ENCODE results near the gene GALR3. TPM values are rescaled to one million over a fixed set of nuclear protein-coding genes. Genes with fewer than 3 reads are reported as not detected.

The GALR3 gene
- polyA plus RNA-seq, 1 donor from 2014 or later = not detected

DNA sequence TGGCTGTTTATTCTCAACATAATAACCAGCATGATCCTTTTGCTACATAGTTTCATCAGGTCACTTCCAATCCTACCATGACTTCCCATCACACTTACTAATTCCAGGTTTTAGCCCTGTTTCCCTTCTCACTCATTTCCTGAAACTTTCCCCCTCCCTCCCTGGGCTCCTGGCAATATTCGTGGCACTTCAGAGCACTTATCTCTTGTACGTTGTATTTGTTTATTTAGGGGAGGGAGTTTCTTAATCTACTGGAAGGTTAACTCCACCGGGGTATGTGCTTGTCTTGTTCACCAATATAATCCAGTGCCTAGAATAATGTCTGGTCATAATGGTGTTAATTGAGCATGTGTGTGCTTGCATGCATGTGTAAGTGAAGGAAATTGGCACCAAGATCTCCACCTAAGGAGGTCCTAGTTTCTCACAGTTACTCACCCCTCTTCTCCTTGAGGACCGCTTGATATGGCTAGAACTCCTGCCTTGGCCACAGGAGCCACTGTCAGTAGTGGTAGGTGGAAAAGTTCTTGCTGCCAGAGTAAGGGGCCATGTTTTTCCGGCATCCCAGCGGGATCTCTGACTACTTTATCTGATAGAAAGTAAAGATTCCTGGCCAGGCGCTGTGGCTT is 37.7 kb downstream of the GALR3 start:
- H3K27me3 Mint-ChIP-seq = no peaks in the 10 kb centered on the region
- peaks cover 2% of the 10 kb centered on the region for H3K36me3 Mint-ChIP-seq
- peaks cover 0 to 5% (median 2%) of the 10 kb centered on the region in 3 donors for H3K4me1 Mint-ChIP-seq
- no peaks in the 10 kb centered on the region for H3K9me3 Mint-ChIP-seq
- no peak overlapping the region for H3K27ac Mint-ChIP-seq
- H3K4me3 Mint-ChIP-seq = no peak overlapping the region

DNA sequence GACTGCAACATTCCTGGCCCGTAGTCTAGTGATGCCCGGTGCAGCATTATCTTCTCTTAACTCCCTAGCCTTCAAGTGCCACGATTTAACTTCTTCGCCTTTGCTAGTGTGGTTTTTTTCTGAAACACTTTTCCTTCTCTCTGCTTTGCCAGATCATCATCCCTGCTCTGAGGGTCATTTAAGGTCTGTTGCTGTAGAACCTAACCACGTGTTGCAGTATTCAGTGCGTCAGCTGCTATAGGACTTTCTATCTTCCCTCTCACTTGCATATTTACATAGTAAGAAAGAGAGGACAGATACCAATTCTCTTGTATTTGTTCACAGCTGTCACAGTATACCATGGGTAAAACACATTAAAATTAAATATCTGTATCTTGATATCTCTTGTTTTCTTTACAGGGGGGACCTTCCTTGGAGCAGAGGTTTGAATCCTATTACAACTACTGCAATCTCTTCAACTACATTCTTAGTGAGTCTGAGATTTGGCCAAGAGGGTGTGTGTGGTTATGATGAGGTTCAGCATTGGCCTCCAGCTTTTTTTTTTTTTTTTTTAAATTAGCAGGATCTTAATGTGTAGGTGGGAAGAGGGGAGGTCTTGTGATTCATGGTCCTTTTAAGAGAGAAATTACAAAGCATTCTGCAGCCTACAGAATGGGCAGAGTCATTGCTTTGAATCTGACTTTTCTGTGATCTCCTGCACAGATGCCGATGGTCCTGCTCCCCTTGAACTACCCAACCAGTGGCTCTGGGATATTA is 39.6 kb downstream of the GALR3 start:
- Mint-ChIP-seq H3K9me3 (no peaks in the 10 kb centered on the region), H3K27ac (no peak overlapping the region), H3K4me1 (peaks cover 0 to 5% (median 2%) of the 10 kb centered on the region in 3 donors), H3K27me3 (no peaks in the 10 kb centered on the region), H3K36me3 (peaks cover 2% of the 10 kb centered on the region), H3K4me3 (no peak overlapping the region)

DNA sequence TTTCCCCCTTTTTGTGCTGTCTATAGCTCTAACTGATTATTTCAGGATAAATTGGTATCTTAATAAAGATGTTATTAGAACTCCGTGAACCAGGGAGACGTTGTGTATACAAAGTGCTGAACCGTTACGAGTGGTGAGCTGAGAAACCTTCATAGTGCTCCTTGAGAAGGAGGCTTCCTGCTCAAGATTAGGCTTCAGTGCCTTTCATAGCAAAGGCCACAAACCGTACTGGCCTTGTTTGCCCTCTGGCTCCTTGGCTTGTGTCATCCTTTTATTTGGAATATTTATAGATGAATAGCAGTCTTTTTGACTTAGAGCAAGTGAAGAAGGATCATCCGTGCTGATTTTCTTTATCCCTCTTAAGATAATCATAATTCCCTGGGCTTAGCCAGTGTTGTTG is 42.3 kb downstream of the GALR3 start:
- Mint-ChIP-seq H3K27ac (no peak overlapping the region), H3K27me3 (no peaks in the 10 kb centered on the region), H3K4me1 (peaks cover 0 to 5% (median 2%) of the 10 kb centered on the region in 3 donors), H3K9me3 (no peaks in the 10 kb centered on the region), H3K4me3 (no peak overlapping the region), H3K36me3 (peaks cover 2% of the 10 kb centered on the region)

DNA sequence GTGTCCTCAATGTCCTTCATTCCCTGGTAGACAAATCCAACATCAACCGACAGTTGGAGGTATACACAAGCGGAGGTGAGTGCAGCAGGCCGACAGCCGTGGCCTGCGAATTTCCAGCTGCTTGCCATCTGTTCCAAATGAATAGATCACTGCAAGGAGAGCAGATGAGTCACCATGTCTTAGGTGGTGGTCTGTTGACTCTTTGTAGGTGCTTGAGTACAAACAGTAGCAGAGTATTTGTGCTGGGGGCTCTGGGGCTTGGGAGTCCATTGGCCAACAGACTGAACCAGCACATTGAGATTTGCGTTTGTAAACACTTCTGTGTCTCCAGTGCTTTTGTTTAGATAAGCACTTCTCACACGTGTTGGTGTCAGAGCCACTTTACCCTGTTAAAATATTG is 47.1 kb downstream of the GALR3 start:
- Mint-ChIP-seq H3K4me1 (no peaks in the 10 kb centered on the region), H3K27ac (no peak overlapping the region), H3K4me3 (no peak overlapping the region), H3K9me3 (no peaks in the 10 kb centered on the region), H3K36me3 (peaks cover 2% of the 10 kb centered on the region), H3K27me3 (no peaks in the 10 kb centered on the region)

Other genes with a start within 250 kb of the GALR3 start
- gene LGALS2, start 243.3 kb upstream of the GALR3 start, polyA plus RNA-seq = 0.63 TPM
- gene GGA1, start 214.5 kb upstream of the GALR3 start, polyA plus RNA-seq = 31.3 TPM
- 14.7 TPM for gene SH3BP1, start 183.7 kb upstream of the GALR3 start, polyA plus RNA-seq
- 2.4 TPM for gene PDXP, start 164.7 kb upstream of the GALR3 start, polyA plus RNA-seq
- gene LGALS1, start 147.7 kb upstream of the GALR3 start, polyA plus RNA-seq = 314 TPM
- 47.0 TPM for gene NOL12, start 137.0 kb upstream of the GALR3 start, polyA plus RNA-seq
- gene TRIOBP, start 126.3 kb upstream of the GALR3 start, polyA plus RNA-seq = 16.1 TPM
- gene GCAT, start 15.4 kb upstream of the GALR3 start, polyA plus RNA-seq = 0.51 TPM
- 11.3 TPM for gene ANKRD54, start 21.0 kb downstream of the GALR3 start, polyA plus RNA-seq
- 344 TPM for gene EIF3L, start 26.0 kb downstream of the GALR3 start, polyA plus RNA-seq
- 4.7 TPM for gene MICALL1, start 82.9 kb downstream of the GALR3 start, polyA plus RNA-seq
- gene C22orf23, start 130.2 kb downstream of the GALR3 start, polyA plus RNA-seq = not detected
- gene POLR2F, start 130.3 kb downstream of the GALR3 start, polyA plus RNA-seq = 133 TPM
- gene SOX10, start 161.2 kb downstream of the GALR3 start, polyA plus RNA-seq = not detected
- gene PICK1, start 234.0 kb downstream of the GALR3 start, polyA plus RNA-seq = 6.5 TPM

Measured in IgD-negative memory B cell (primary cell).